ENCODE results near the gene THAP8. TPM values are rescaled to one million over a fixed set of nuclear protein-coding genes. Genes with fewer than 3 reads are reported as not detected.
A peak's percentile ranks its signal among the peaks of the same experiment; 100 is the strongest.

Gene THAP8
- total and polyA plus RNA-seq, 2 of the 4 experiments (the other 2 are of a cell fraction) = 1.8 to 5.9 TPM

- Histone ChIP-seq H2BK15ac (ENCODE audit: low read depth, low read length) (no peak overlapping the region), H3K4me2 (ENCODE audit: low read depth, low read length) (no peak overlapping the region), H3K4me1 (ENCODE audit: control insufficient read depth, insufficient read depth, low read length) (no peaks in the 10 kb centered on the region), H3K4ac (ENCODE audit: low read depth, low read length) (no peak overlapping the region), H4K8ac (ENCODE audit: low read depth in 2 of 2, low read length in 2 of 2) (no peak overlapping the region), H3K23ac (ENCODE audit: low read depth, low read length) (no peak overlapping the region), H4K5ac (ENCODE audit: low read depth, low read length) (no peak overlapping the region), H4K20me1 (ENCODE audit: insufficient read depth, low read length) (no peaks in the 10 kb centered on the region), H3K27ac (ENCODE audit: insufficient read depth, low read length) (no peak overlapping the region), H4K91ac (ENCODE audit: insufficient read depth, low read depth, low read length) (no peak overlapping the region), H3K9me1 (ENCODE audit: insufficient read depth, low read length) (peaks cover 6% of the 10 kb centered on the region; the same call in 1 of the 2 replicates), H2AFZ (replicated peaks; ENCODE audit: low read length, poor library complexity) (no peak overlapping the region), H2BK20ac (ENCODE audit: low read depth, low read length) (no peak overlapping the region), H2BK120ac (ENCODE audit: low read depth, low read length) (no peak overlapping the region), H3K4me3 (ENCODE audit: insufficient read depth, low read depth, low read length) (no peak overlapping the region), H3K79me1 (ENCODE audit: low read depth in 1 of 2, low read length in 2 of 2) (no peaks in the 10 kb centered on the region; a peak in 1 of 4 replicates), H3K9me3 (ENCODE audit: control insufficient read depth, insufficient read depth, low read length) (no peaks in the 10 kb centered on the region), H3K9ac (ENCODE audit: low read depth, low read length) (no peak overlapping the region), H3K18ac (ENCODE audit: low read depth, low read length) (no peak overlapping the region), H2AK9ac (replicated peaks; ENCODE audit: low read depth, low read length, poor library complexity) (peak overlapping the region; percentile 19), H3K27me3 (ENCODE audit: control insufficient read depth, insufficient read depth, low read length) (no peaks in the 10 kb centered on the region), H3K56ac (ENCODE audit: extremely low read depth, insufficient read depth, low read length) (no peak overlapping the region), H3K36me3 (ENCODE audit: control insufficient read depth, insufficient read depth, low read length) (peaks cover 22% of the 10 kb centered on the region), H3K14ac (replicated peaks; ENCODE audit: low read depth, low read length) (no peak overlapping the region), H2BK5ac (ENCODE audit: low read depth, low read length, poor library complexity, severe bottlenecking) (no peak overlapping the region), H2AK5ac (ENCODE audit: low read depth, low read length) (no peak overlapping the region)
- ChIA-PET CTCF (no interaction called here), POLR2A (ENCODE audit: unreplicated experiment) (no interaction called here)
- no TSS peak for BruUV-seq (replicated peaks)
- DNase-seq (no peak), ATAC-seq (ENCODE audit: low read depth) (no peak)
- 97% methylated on average over 6 of the region's 9 CpGs; no CpG with 5 or more reads in 1 of the 2 experiments for WGBS, 2 experiments (ENCODE audit: extremely low coverage in 2 of 2, insufficient read length in 1 of 2)
- no peak for TF ChIP-seq MAZ (IDR thresholded peaks at IDR 0.05; ENCODE audit: borderline replicate concordance, low read depth, low read length)
- TF ChIP-seq, protein P1, sequence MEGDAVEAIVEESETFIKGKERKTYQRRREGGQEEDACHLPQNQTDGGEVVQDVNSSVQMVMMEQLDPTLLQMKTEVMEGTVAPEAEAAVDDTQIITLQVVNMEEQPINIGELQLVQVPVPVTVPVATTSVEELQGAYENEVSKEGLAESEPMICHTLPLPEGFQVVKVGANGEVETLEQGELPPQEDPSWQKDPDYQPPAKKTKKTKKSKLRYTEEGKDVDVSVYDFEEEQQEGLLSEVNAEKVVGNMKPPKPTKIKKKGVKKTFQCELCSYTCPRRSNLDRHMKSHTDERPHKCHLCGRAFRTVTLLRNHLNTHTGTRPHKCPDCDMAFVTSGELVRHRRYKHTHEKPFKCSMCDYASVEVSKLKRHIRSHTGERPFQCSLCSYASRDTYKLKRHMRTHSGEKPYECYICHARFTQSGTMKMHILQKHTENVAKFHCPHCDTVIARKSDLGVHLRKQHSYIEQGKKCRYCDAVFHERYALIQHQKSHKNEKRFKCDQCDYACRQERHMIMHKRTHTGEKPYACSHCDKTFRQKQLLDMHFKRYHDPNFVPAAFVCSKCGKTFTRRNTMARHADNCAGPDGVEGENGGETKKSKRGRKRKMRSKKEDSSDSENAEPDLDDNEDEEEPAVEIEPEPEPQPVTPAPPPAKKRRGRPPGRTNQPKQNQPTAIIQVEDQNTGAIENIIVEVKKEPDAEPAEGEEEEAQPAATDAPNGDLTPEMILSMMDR (conservative IDR thresholded peaks at IDR 0.05; ENCODE audit: low read depth, low read length) = no peak
- no peak for TF ChIP-seq RCOR1 (IDR thresholded peaks at IDR 0.05; ENCODE audit: insufficient replicate concordance, low read length)
- no peak for TF ChIP-seq NFE2L2 (IDR thresholded peaks at IDR 0.05; ENCODE audit: low read depth, low read length)
- TF ChIP-seq RAD21 (IDR thresholded peaks at IDR 0.05; ENCODE audit: low read length) = no peak
- no peak for TF ChIP-seq MAFK (IDR thresholded peaks at IDR 0.05; ENCODE audit: low read depth, low read length)
- TF ChIP-seq FOS (IDR thresholded peaks at IDR 0.05; ENCODE audit: low read depth, low read length) = no peak
- no peak for TF ChIP-seq RFX5 (IDR thresholded peaks at IDR 0.05; ENCODE audit: low read depth, low read length)
- TF ChIP-seq MXI1 (IDR thresholded peaks at IDR 0.05; ENCODE audit: borderline replicate concordance, low read depth, low read length) = no peak
- no peak for TF ChIP-seq CHD1 (IDR thresholded peaks at IDR 0.05; ENCODE audit: low read depth, low read length)
- TF ChIP-seq CEBPB (IDR thresholded peaks at IDR 0.05; ENCODE audit: low read depth, low read length) = no peak
- intact Hi-C loops (cut with micrococcal nuclease) (no loop called here), dilution Hi-C loops (cut with HindIII; ENCODE audit: low sequenced_read_pairs, unreplicated experiment) (no loop called here), in situ Hi-C loops (cut with MboI; ENCODE audit: low sequenced_read_pairs) (no loop called here)
These were observed 32.2 kb upstream of the THAP8 start for GRCh38 chr19:36086326-36086725.
